HL-60 (cell line): Measurements from ENCODE around the gene TAP2.
A peak's percentile ranks its signal among the peaks of the same experiment; 100 is the strongest.

Experiments used
- DNase-seq, 2 experiments: peaks; one replicate each; pipeline ENCODE4 v3.0.0-alpha.2; 2010 to 2020; ENCODE audit warnings: low read depth in 1 of 2, low spot score in 1 of 2
- H3K27ac ChIP-seq: fragments of 250-450 bp; sonication (Bioruptor Pico); replicated peaks from 2 replicates; pipeline ENCODE4 v1.5.1; 2020; ENCODE audit warnings: mild to moderate bottlenecking, moderate library complexity
- H3K27me3 ChIP-seq: fragments of 250-450 bp; sonication (Bioruptor Pico); 2 replicates; pipeline ENCODE4 v1.5.1; 2021; ENCODE audit warnings: mild to moderate bottlenecking, moderate library complexity; ENCODE audit not compliant: insufficient read depth, poor library complexity, severe bottlenecking
- H3K4me3 ChIP-seq: replicated peaks from 2 replicates; pipeline ENCODE4 v1.5.1; 2011; ENCODE audit warnings: mild to moderate bottlenecking, control low read depth, low read length; ENCODE audit not compliant: insufficient read depth
- GABPA ChIP-seq: IDR thresholded peaks from 2 replicates; pipeline ENCODE4 v1.6.1; 2012; ENCODE audit warnings: low read depth
- POLR2AphosphoS5 ChIP-seq: IDR thresholded peaks from 2 replicates; pipeline ENCODE4 v1.6.1; 2012; ENCODE audit warnings: low read depth
- SPI1 ChIP-seq: IDR thresholded peaks from 2 replicates; pipeline ENCODE4 v1.6.1; 2012; ENCODE audit warnings: low read depth, mild to moderate bottlenecking, borderline replicate concordance
- TF ChIP-seq, protein P1 (sequence below): IDR thresholded peaks from 2 replicates; pipeline ENCODE4 v1.6.1; 2012; ENCODE audit warnings: low read depth; ENCODE audit not compliant: insufficient replicate concordance
- TF ChIP-seq, protein P2 (sequence below): IDR thresholded peaks from one replicate; pipeline ENCODE4 v1.5.1; 2011; ENCODE audit warnings: low read length, control low read depth, inconsistent platforms; ENCODE audit not compliant: insufficient read depth

TAP2 gene

DNA sequence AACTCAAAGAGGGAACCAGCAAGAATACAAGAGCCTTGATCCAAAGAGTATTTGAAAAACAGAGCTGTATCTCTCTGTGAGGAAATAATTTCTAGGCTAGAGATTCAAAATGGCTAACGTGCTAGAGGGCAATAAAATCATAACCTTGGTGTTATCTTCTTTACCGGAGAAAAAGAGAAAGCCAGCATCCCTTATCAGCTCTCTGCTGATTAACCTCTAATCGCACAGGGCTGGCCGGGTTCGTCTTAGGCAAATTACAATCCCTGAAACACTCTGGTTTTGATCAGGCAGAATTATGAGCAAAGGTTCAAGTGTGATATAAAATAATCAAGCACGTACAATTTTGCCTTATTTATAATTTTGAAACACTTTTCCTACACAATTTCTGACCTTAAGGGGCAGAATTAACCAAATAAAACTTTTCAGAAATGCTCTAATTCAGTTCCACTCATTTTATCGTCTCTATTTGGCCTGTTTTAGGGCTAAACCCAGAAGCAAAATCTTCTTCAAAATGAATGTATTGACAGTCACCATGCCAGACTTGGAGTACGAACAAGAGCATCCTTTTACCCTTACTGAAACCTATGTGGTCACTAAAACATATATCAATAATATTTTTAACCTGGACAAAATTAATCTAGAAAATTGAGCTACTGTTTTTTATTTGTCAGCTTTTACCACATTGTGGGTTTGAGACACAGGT is 29.2 kb upstream of the TAP2 start:
- Histone ChIP-seq H3K27ac (peak overlapping the region; percentile 39; the same call in 1 of the 2 replicates), H3K4me3 (no peak overlapping the region), H3K27me3 (no peaks in the 10 kb centered on the region)
- DNase-seq: no peak
- TF ChIP-seq, protein P1, sequence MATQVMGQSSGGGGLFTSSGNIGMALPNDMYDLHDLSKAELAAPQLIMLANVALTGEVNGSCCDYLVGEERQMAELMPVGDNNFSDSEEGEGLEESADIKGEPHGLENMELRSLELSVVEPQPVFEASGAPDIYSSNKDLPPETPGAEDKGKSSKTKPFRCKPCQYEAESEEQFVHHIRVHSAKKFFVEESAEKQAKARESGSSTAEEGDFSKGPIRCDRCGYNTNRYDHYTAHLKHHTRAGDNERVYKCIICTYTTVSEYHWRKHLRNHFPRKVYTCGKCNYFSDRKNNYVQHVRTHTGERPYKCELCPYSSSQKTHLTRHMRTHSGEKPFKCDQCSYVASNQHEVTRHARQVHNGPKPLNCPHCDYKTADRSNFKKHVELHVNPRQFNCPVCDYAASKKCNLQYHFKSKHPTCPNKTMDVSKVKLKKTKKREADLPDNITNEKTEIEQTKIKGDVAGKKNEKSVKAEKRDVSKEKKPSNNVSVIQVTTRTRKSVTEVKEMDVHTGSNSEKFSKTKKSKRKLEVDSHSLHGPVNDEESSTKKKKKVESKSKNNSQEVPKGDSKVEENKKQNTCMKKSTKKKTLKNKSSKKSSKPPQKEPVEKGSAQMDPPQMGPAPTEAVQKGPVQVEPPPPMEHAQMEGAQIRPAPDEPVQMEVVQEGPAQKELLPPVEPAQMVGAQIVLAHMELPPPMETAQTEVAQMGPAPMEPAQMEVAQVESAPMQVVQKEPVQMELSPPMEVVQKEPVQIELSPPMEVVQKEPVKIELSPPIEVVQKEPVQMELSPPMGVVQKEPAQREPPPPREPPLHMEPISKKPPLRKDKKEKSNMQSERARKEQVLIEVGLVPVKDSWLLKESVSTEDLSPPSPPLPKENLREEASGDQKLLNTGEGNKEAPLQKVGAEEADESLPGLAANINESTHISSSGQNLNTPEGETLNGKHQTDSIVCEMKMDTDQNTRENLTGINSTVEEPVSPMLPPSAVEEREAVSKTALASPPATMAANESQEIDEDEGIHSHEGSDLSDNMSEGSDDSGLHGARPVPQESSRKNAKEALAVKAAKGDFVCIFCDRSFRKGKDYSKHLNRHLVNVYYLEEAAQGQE: no peak
- TF ChIP-seq, protein P2, sequence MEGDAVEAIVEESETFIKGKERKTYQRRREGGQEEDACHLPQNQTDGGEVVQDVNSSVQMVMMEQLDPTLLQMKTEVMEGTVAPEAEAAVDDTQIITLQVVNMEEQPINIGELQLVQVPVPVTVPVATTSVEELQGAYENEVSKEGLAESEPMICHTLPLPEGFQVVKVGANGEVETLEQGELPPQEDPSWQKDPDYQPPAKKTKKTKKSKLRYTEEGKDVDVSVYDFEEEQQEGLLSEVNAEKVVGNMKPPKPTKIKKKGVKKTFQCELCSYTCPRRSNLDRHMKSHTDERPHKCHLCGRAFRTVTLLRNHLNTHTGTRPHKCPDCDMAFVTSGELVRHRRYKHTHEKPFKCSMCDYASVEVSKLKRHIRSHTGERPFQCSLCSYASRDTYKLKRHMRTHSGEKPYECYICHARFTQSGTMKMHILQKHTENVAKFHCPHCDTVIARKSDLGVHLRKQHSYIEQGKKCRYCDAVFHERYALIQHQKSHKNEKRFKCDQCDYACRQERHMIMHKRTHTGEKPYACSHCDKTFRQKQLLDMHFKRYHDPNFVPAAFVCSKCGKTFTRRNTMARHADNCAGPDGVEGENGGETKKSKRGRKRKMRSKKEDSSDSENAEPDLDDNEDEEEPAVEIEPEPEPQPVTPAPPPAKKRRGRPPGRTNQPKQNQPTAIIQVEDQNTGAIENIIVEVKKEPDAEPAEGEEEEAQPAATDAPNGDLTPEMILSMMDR: no peak
- TF ChIP-seq GABPA: no peak

DNA sequence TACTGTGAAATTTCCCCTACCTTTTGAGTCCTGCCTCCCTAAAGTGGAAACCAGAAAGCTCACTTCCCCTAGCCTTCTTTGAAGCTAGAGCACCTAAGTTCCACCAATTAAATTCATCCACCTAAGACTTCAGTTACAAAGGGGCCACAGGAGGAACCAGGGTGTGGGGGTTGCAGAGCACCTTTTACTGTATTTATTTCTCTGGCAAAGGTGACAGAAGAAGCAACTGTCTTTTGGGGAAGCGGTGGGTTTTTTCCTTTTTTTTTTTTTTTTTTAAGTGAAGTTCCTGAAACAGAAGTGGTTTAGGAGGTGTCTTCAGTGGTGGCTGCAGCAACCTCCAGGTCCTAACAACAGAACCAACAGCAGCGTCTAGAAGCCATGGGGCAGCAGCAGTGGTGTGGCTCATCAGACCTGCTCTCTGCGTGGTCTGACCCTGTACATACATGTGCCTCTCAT is 28.5 kb upstream of the TAP2 start:
- no peak overlapping the region for H3K4me3 ChIP-seq
- H3K27me3 ChIP-seq: no peaks in the 10 kb centered on the region
- peak overlapping the region; percentile 39; the same call in 1 of the 2 replicates for H3K27ac ChIP-seq
- DNase-seq: peak in 1 of 2 experiments; percentile 63
- TF ChIP-seq, protein P1: no peak
- no peak for TF ChIP-seq POLR2AphosphoS5
- peak; percentile 54; the same call in 1 of the 2 replicates for TF ChIP-seq SPI1
- TF ChIP-seq GABPA: no peak
- TF ChIP-seq, protein P2: no peak

DNA sequence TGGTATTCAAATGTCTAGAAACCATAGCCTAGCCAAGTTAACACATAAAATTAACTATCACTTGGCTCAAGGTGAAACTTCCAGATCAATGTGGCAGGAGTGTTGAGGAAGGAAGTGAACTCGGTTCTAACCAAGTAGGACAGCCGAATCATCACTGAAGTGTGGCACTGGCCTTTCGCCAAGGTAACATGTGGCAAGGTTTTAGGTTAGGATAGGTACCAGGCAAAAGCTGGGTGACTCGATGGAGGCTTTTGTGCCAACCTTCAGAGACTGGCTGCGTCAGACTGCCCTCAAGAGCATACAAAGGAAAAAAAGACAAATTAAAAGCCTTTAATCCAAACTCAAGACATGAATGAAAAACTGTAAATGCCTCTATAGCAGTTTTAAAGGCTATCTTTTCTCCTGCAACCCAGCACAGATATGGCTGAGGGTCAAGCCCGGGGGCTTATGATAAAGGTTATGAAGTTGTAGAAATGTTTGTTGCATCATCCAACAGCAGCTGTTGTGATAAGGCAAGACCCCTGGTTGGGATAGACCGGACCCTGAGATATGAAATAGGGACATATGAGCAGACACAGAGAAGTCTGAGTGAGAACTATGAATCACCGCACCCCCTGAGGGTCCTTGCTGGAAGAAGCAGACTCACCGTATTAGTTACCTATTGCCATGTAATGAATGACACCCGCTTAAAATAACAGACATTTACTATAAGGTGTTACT is 27.3 kb upstream of the TAP2 start:
- TF ChIP-seq POLR2AphosphoS5 (no peak), SPI1 (no peak), GABPA (no peak)
- TF ChIP-seq, protein P2: no peak
- TF ChIP-seq, protein P1: no peak
- H3K4me3 ChIP-seq: no peak overlapping the region
- DNase-seq: no peak

More for the DNA sequence above, 27.3 kb upstream of the TAP2 start:
- Histone ChIP-seq H3K27me3 (no peaks in the 10 kb centered on the region), H3K27ac (no peak overlapping the region)
